Right lobe of liver (tissue), 6 donors: ENCODE measurements around the gene XKR8. TPM values are rescaled to one million over a fixed set of nuclear protein-coding genes. Genes with fewer than 3 reads are reported as not detected.

Experiments
- ATAC-seq, 4 donors: fragments of 200-7000 bp; cut with Tn5 transposase; one replicate each; pipeline ENCODE4 v1.9.1; 2020; ENCODE audit warnings: mild to moderate bottlenecking in 4 of 4, moderate library complexity in 4 of 4
- DNase-seq, 3 donors: peaks; one replicate each; pipeline ENCODE4 v3.0.0-alpha.2; 2020
- H3K27ac ChIP-seq, 3 donors: fragments of 200-600 bp; one replicate each; pipeline ENCODE4 v1.8.0; 2022
- H3K27me3 ChIP-seq, 2 donors: fragments of 200-600 bp; one replicate each; pipeline ENCODE4 v1.8.0; 2022
- H3K36me3 ChIP-seq, 4 donors: fragments of 200-600 bp; sonication (generic) in 1 of 4; one replicate each; pipeline versions ENCODE4 v1.5.1 to v1.8.0; 2017 to 2022; ENCODE audit warnings: control low read depth in 1 of 4
- H3K4me1 ChIP-seq, 4 donors: fragments of 200-600 bp; sonication (generic) in 1 of 4; one replicate each; pipeline versions ENCODE4 v1.5.1 to v1.8.0; 2017 to 2022; ENCODE audit warnings: control low read depth in 1 of 4
- H3K4me3 ChIP-seq, 3 donors: fragments of 200-600 bp; one replicate each; pipeline ENCODE4 v1.8.0; 2022
- H3K9me3 ChIP-seq, 4 donors: fragments of 200-600 bp; sonication (generic) in 1 of 4; one replicate each; pipeline versions ENCODE4 v1.5.1 to v1.8.0; 2017 to 2022; ENCODE audit warnings: control low read depth in 1 of 4
- POLR2A ChIP-seq: fragments of 450-650 bp; IDR thresholded peaks from one replicate; pipeline ENCODE4 v1.6.1; 2017; ENCODE audit warnings: antibody characterized with exemption, mild to moderate bottlenecking
- WGBS: methylation state at CpG from one replicate; pipeline ENCODE4 v1.1.6; 2018; ENCODE audit warnings: low coverage, low lambda C conversion rate; ENCODE audit not compliant: insufficient coverage; ENCODE audit errors: missing lambda C conversion rate; 5-methylcytosine and 5-hydroxymethylcytosine counted together
- intact Hi-C, 2 donors: fragments of 100-400 bp; cut with DNase I; formaldehyde crosslinking; loops; one replicate each; pipeline versions ENCODE4 v1.11.2 to v1.14.1; 2022
- total RNA-seq, 6 experiments: library from RNA; depleted of rRNA in 2 of 6; stranded (reverse); fragments of >200 nt in 2 of 6; fragmentation: NEBNext Ultra II Directional in 3 of 6; extraction: Animal tissue kit (Norgen Biotek cat#: 25700) in 3 of 6; gene quantifications; one replicate each; pipeline versions ENCODE4 v1.1.0 to v1.2.4, GENCODE V29; 2016 to 2023
- TF ChIP-seq, protein P1 (sequence below), 4 donors: fragments of 200-600 bp in 3 of 4; fragments of 450-650 bp in 1 of 4; IDR thresholded peaks; one replicate each; pipeline versions ENCODE4 v1.5.1 to v1.8.0; 2016 to 2022; ENCODE audit warnings: antibody characterized with exemption in 4 of 4, mild to moderate bottlenecking in 2 of 4
- donor health status: DM: no; HTN: yes; CAD: no.
- donor health status: DM: no; HTN: no; CAD: no.
- donor health status: DM: no; HTN: no; CAD: no.
- donor health status: DM: no; HTN: yes; CAD: no.
- donor health status: DM: no; HTN: yes; CAD: no.

Gene XKR8
- total RNA-seq, 6 experiments from 2014 or later = 5.5 to 8.7 (median 7.1) TPM

DNA sequence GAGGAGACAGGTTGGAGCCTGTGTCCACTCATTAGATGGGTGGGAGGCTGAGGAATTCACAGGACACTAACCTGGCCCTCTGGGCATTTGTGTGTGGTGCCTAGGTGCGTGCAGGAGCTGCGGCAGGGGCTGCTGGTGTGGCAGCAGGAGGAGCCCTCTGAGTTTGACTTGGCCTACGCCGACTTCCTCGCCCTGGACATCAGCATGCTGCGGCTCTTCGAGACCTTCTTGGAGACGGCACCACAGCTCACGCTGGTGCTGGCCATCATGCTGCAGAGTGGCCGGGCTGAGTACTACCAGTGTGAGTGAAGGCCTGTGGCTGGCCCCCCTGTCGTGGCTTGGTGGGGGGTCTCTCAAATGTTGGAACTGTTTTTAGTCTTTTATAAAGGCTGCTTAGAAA is 3.6 kb downstream of the XKR8 start:
- 93% methylated on average over 3 of the region's 11 CpGs for WGBS
- DNase-seq = no peak
- TF ChIP-seq, protein P1, sequence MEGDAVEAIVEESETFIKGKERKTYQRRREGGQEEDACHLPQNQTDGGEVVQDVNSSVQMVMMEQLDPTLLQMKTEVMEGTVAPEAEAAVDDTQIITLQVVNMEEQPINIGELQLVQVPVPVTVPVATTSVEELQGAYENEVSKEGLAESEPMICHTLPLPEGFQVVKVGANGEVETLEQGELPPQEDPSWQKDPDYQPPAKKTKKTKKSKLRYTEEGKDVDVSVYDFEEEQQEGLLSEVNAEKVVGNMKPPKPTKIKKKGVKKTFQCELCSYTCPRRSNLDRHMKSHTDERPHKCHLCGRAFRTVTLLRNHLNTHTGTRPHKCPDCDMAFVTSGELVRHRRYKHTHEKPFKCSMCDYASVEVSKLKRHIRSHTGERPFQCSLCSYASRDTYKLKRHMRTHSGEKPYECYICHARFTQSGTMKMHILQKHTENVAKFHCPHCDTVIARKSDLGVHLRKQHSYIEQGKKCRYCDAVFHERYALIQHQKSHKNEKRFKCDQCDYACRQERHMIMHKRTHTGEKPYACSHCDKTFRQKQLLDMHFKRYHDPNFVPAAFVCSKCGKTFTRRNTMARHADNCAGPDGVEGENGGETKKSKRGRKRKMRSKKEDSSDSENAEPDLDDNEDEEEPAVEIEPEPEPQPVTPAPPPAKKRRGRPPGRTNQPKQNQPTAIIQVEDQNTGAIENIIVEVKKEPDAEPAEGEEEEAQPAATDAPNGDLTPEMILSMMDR (IDR thresholded peaks at IDR 0.05) = no peak
- no peak for TF ChIP-seq POLR2A

DNA sequence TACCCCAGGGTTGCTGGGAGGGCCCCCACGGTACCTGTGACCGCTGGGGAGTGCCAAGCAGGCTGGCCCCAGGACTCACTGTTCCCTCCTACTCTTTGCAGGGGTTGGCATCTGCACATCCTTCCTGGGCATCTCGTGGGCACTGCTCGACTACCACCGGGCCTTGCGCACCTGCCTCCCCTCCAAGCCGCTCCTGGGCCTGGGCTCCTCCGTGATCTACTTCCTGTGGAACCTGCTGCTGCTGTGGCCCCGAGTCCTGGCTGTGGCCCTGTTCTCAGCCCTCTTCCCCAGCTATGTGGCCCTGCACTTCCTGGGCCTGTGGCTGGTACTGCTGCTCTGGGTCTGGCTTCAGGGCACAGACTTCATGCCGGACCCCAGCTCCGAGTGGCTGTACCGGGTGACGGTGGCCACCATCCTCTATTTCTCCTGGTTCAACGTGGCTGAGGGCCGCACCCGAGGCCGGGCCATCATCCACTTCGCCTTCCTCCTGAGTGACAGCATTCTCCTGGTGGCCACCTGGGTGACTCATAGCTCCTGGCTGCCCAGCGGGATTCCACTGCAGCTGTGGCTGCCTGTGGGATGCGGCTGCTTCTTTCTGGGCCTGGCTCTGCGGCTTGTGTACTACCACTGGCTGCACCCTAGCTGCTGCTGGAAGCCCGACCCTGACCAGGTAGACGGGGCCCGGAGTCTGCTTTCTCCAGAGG is 6.8 kb downstream of the XKR8 start:
- intact Hi-C loops = no loop called here
- ATAC-seq (peak in 1 of 4 donors; percentile 32), DNase-seq (no peak)
- peaks cover 0 to 10% (median 0%) of the 10 kb centered on the region in 4 donors for H3K36me3 ChIP-seq
- H3K9me3 ChIP-seq = no peaks in the 10 kb centered on the region
- H3K27ac ChIP-seq = no peak overlapping the region
- H3K4me3 ChIP-seq = no peak overlapping the region
- no peaks in the 10 kb centered on the region for H3K27me3 ChIP-seq
- 88% methylated on average over 5 of the region's 24 CpGs for WGBS
- no peak for TF ChIP-seq POLR2A
- TF ChIP-seq, protein P1 (IDR thresholded peaks at IDR 0.05) = no peak
- H3K4me1 ChIP-seq = no peaks in the 10 kb centered on the region

More for the DNA sequence above, 3.6 kb downstream of the XKR8 start:
- Histone ChIP-seq H3K9me3 (no peaks in the 10 kb centered on the region), H3K4me3 (no peak overlapping the region), H3K27me3 (no peaks in the 10 kb centered on the region), H3K4me1 (peaks cover 0 to 20% (median 4%) of the 10 kb centered on the region in 4 donors), H3K27ac (no peak overlapping the region), H3K36me3 (peaks cover 0 to 10% (median 0%) of the 10 kb centered on the region in 4 donors)
- intact Hi-C loops = no loop called here
- ATAC-seq = no peak

DNA sequence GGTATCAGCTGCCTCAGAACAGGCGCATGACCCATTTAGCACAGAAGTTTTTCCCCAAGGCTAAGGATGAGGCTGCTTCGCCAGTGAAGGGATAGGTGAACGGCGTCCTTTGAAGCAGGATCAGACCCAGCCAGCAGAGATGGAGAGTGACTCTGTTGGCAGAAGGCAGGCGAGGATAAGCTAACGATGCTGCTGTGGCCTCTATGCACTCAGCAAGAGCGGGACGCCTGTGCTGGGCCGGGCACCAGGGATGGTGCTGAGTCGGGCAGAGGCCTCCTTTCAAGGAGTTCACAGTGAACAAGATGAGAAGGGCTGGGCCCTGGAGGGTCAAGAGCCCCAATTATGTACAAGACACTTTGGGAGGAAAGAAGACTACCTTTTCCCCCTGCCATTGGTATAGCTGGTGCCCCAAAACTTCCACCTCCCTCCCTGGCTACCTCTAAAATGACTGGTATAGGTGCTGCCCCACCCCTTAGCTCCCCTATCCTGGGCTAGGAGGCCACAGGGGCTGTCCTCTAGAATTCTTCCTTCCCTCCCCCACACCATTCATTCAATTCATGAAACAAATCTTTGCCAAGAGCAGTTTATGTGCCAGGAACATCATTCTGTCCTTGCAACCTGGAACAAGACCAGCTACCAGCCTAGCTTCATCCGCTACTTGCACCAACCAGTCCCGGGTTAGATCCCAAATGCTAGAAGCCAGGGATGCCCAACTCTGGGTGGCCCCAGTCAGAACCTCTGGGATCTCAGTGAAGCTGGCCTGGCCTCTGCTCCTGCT is 7.5 kb downstream of the XKR8 start:
- TF ChIP-seq POLR2A = no peak
- TF ChIP-seq, protein P1 (IDR thresholded peaks at IDR 0.05) = no peak
- no peaks in the 10 kb centered on the region for H3K4me1 ChIP-seq
- no peaks in the 10 kb centered on the region for H3K9me3 ChIP-seq
- H3K27me3 ChIP-seq = no peaks in the 10 kb centered on the region
- DNase-seq = peak in 1 of 3 donors; percentile 40
- 78% methylated on average over 3 of the region's 12 CpGs for WGBS
- intact Hi-C loops = no loop called here
- H3K4me3 ChIP-seq = no peak overlapping the region
- H3K36me3 ChIP-seq = peaks cover 0 to 10% (median 0%) of the 10 kb centered on the region in 4 donors
- peak in 1 of 4 donors; percentile 9 for ATAC-seq
- H3K27ac ChIP-seq = no peak overlapping the region

DNA sequence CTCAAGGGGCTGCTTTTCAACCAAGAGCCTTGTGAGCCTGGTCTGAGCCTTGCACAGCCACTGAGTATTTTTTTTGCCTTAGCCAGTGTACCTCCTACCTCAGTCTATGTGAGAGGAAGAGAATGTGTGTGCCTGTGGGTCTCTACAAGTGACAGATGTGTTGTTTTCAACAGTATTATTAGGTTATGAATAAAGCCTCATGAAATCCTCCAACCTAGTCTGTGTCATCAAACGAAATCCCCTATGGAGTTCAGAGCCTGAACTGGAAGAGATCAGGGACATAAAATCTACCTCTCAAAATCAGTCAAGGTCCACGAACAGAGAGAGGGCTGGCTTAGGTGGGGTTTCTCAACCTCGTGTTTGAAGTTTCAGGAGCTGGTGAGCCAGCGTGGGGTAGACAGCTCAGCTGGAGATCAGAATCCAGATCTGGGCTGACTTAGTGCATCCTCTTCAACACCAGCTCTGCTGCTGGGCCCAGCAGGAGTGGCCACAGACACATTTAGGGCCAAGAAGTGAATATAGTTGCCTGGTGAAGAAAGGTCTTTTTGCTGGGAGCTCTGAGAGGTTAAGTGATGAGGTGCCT is 8.2 kb downstream of the XKR8 start:
- Histone ChIP-seq H3K4me3 (no peak overlapping the region), H3K36me3 (peaks cover 0 to 10% (median 0%) of the 10 kb centered on the region in 4 donors), H3K27ac (no peak overlapping the region), H3K4me1 (no peaks in the 10 kb centered on the region), H3K27me3 (no peaks in the 10 kb centered on the region), H3K9me3 (no peaks in the 10 kb centered on the region)
- TF ChIP-seq POLR2A = no peak
- TF ChIP-seq, protein P1 (IDR thresholded peaks at IDR 0.05) = no peak
- intact Hi-C loops = no loop called here
- DNase-seq (peak in 1 of 3 donors; percentile 22), ATAC-seq (no peak)
- WGBS = 78% methylated on average over 3 of the region's 4 CpGs
